Panc1 (cell line): Measurements from ENCODE around the gene MYO5B. TPM values are rescaled to one million over a fixed set of nuclear protein-coding genes. Genes with fewer than 3 reads are reported as not detected.

Experiments used
- ATAC-seq: fragments of 200-7000 bp; cut with Tn5 transposase; 2 replicates; pipeline ENCODE4 v1.9.1; 2020; ENCODE audit warnings: mild to moderate bottlenecking, moderate library complexity
- BruUV-seq: library from RNA; stranded (reverse); fragments of 400-500 nt; replicated peaks from 2 replicates; lab custom pipeline; 2021; lab: Mats Ljungman, UMichigan
- CTCF ChIA-PET: fragments of 300-600 bp; sonication (Branson Sonifier 250); formaldehyde crosslinking; loops from one replicate; lab custom pipeline; 2022; ENCODE audit warnings: antibody characterized with exemption; lab: Charles Lee
- POLR2A ChIA-PET: fragments of 300-600 bp; sonication (Branson Sonifier 250); formaldehyde crosslinking; loops from one replicate; lab custom pipeline; 2022; ENCODE audit warnings: antibody characterized with exemption; lab: Charles Lee
- DNase-seq: peaks from one replicate; pipeline ENCODE4 v3.0.0-alpha.2; 2010; ENCODE audit warnings: low read depth, low spot score
- H3K27ac ChIP-seq: 2 replicates; pipeline ENCODE4 v1.5.1; 2011; ENCODE audit warnings: mild to moderate bottlenecking, low read length, inconsistent platforms
- H3K27me3 ChIP-seq: fragments of 200-500 bp; sonication (Bioruptor generic); 2 replicates; pipeline ENCODE4 v1.6.0; 2014; ENCODE audit warnings: low read length, inconsistent platforms; ENCODE audit not compliant: control insufficient read depth, insufficient read depth
- H3K36me3 ChIP-seq: fragments of 200-500 bp; sonication (Bioruptor generic); 2 replicates; pipeline ENCODE4 v1.5.1; 2014; ENCODE audit warnings: inconsistent platforms, mild to moderate bottlenecking, low read length, moderate library complexity; ENCODE audit not compliant: control insufficient read depth, insufficient read depth
- H3K4me1 ChIP-seq: 2 replicates; pipeline ENCODE4 v1.5.1; 2011; ENCODE audit warnings: inconsistent platforms, mild to moderate bottlenecking, low read length, moderate library complexity; ENCODE audit not compliant: control insufficient read depth, insufficient read depth
- H3K4me3 ChIP-seq, 2 experiments: 2 replicates each; pipeline ENCODE4 v1.5.1; 2011 to 2012; ENCODE audit warnings: low read depth in 2 of 2, low read length in 2 of 2, mild to moderate bottlenecking in 2 of 2, inconsistent platforms in 1 of 2, moderate library complexity in 1 of 2
- H3K9me3 ChIP-seq: fragments of 200-500 bp; sonication (Bioruptor generic); 2 replicates; pipeline ENCODE4 v1.5.1; 2014; ENCODE audit warnings: low read depth, mild to moderate bottlenecking, inconsistent platforms, low read length, moderate library complexity; ENCODE audit not compliant: control insufficient read depth, insufficient read depth
- POLR2AphosphoS5 ChIP-seq: IDR thresholded peaks from 2 replicates; pipeline ENCODE4 v1.6.1; 2012; ENCODE audit warnings: mild to moderate bottlenecking, low read depth, low read length, moderate library complexity
- SIN3A ChIP-seq: IDR thresholded peaks from 2 replicates; pipeline ENCODE4 v1.6.1; 2012; ENCODE audit warnings: low read depth, mild to moderate bottlenecking, low read length, moderate library complexity, borderline replicate concordance; ENCODE audit not compliant: insufficient read depth
- TCF7L2 ChIP-seq: IDR thresholded peaks from 2 replicates; pipeline ENCODE4 v1.6.1; 2011; ENCODE audit warnings: mild to moderate bottlenecking, low read depth, low read length, inconsistent platforms
- in situ Hi-C: cut with HindIII; loops from 2 replicates; pipeline ENCODE4 v1.10.0; 2016; ENCODE audit warnings: low sequenced_read_pairs, low pct_unique_long_range_greater_than_20kb
- intact Hi-C: fragments of 100-400 bp; cut with micrococcal nuclease; formaldehyde crosslinking; loops from one replicate; pipeline ENCODE4 v1.10.0; 2022; ENCODE audit not compliant: unreplicated experiment
- total RNA-seq: library from RNA; stranded (reverse); gene quantifications from one replicate; pipeline ENCODE4 v1.2.1, GENCODE V29; 2021; ENCODE audit not compliant: unreplicated experiment
- TF ChIP-seq, protein P1 (sequence below), 2 experiments: IDR thresholded peaks; 2 replicates each; pipeline ENCODE4 v1.6.1; 2011 to 2012; ENCODE audit warnings: low read depth in 2 of 2, control low read depth in 1 of 2, low read length in 1 of 2, mild to moderate bottlenecking in 1 of 2, moderate library complexity in 1 of 2; ENCODE audit not compliant: insufficient read depth in 1 of 2
- TF ChIP-seq, protein P2 (sequence below): fragments of 450-650 bp; IDR thresholded peaks from 2 replicates; pipeline ENCODE4 v1.5.1; 2017; ENCODE audit warnings: mild to moderate bottlenecking

The MYO5B gene
- total RNA-seq, 1 experiment from 2014 or later, result 0.31 TPM

DNA sequence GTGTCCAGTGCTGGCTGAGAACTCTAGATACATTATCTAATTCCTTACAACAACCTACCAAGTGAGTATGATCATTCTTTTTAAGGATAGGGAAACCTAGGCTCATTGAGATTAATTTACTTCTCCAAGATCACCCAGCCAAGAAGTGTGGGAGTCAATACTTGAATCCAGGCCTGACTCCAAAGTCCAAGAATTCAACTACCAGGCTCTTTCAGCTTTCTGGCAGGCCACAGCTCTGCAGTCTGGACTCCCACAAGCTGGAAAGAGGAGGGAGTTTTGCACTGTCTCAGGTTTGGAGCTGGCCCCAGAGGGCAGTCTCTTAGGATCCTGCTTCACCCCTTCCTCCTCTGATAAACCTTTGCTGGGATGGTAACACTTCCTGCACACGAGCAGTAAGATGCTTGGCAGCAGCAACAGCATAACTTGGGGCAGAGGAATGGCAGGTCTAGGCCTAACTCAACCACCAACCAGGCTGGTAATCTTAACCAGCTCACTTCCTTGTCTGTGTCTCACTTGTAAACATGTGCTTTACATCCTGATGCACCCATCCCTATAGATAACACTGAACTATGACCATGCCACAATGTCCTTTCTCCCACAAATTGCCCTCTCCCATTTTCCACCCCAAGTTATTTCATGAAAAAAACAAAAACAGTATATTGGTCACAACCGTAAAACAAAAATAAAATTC, 270.5 kb downstream of the MYO5B start:
- Histone ChIP-seq H3K36me3 (no peaks in the 10 kb centered on the region), H3K27me3 (peaks cover 2% of the 10 kb centered on the region), H3K4me1 (no peaks in the 10 kb centered on the region), H3K9me3 (no peaks in the 10 kb centered on the region), H3K27ac (no peak overlapping the region), H3K4me3 (no peak overlapping the region)
- no peak for TF ChIP-seq POLR2AphosphoS5
- TF ChIP-seq SIN3A, result no peak
- TF ChIP-seq, protein P1, sequence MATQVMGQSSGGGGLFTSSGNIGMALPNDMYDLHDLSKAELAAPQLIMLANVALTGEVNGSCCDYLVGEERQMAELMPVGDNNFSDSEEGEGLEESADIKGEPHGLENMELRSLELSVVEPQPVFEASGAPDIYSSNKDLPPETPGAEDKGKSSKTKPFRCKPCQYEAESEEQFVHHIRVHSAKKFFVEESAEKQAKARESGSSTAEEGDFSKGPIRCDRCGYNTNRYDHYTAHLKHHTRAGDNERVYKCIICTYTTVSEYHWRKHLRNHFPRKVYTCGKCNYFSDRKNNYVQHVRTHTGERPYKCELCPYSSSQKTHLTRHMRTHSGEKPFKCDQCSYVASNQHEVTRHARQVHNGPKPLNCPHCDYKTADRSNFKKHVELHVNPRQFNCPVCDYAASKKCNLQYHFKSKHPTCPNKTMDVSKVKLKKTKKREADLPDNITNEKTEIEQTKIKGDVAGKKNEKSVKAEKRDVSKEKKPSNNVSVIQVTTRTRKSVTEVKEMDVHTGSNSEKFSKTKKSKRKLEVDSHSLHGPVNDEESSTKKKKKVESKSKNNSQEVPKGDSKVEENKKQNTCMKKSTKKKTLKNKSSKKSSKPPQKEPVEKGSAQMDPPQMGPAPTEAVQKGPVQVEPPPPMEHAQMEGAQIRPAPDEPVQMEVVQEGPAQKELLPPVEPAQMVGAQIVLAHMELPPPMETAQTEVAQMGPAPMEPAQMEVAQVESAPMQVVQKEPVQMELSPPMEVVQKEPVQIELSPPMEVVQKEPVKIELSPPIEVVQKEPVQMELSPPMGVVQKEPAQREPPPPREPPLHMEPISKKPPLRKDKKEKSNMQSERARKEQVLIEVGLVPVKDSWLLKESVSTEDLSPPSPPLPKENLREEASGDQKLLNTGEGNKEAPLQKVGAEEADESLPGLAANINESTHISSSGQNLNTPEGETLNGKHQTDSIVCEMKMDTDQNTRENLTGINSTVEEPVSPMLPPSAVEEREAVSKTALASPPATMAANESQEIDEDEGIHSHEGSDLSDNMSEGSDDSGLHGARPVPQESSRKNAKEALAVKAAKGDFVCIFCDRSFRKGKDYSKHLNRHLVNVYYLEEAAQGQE (IDR thresholded peaks at IDR 0.05; ENCODE audit: insufficient read depth in 1 of 2, low read depth in 2 of 2, low read length in 1 of 2), result no peak
- CTCF ChIA-PET, result no interaction called here
- in situ Hi-C loops (no loop called here), intact Hi-C loops (no loop called here)
- ATAC-seq (no peak), DNase-seq (no peak)
- BruUV-seq, result no TSS peak
- POLR2A ChIA-PET, result interaction anchor here (0.6 kb wide), 1 partner anchor 593 kb away, joined by 3 read pairs; no protein-coding TSS in a partner anchor

DNA sequence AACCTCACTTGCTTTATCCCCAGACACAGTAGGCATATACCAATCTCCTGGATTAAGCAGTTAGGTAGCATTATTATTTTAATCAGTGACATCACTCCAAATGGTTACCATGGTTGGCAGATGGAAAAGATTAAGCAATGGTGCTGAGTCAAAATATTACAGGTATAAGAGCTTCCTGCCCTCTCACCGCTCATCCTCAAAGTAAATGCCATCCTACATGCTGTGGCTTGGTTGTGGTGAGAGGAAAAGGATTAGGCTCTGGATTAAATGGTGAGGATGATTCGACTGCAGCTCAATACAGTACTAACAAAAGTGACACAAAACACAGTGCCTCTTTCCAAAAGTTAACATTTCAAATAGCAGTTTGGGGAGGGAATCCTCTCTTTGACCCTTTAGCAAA, 272.7 kb downstream of the MYO5B start:
- POLR2A ChIA-PET, result no interaction called here
- no peak for ATAC-seq

More for the DNA sequence above, 272.7 kb downstream of the MYO5B start:
- in situ Hi-C loops (no loop called here), intact Hi-C loops (no loop called here)
- no peaks in the 10 kb centered on the region for H3K9me3 ChIP-seq
- no peak overlapping the region for H3K4me3 ChIP-seq
- H3K27me3 ChIP-seq, result peaks cover 4% of the 10 kb centered on the region
- H3K27ac ChIP-seq, result no peak overlapping the region
- CTCF ChIA-PET, result no interaction called here
- BruUV-seq, result no TSS peak
- TF ChIP-seq SIN3A, result no peak
- TF ChIP-seq, protein P1 (IDR thresholded peaks at IDR 0.05; ENCODE audit: insufficient read depth in 1 of 2, low read depth in 2 of 2, low read length in 1 of 2), result no peak
- no peak for TF ChIP-seq POLR2AphosphoS5
- TF ChIP-seq, protein P2, sequence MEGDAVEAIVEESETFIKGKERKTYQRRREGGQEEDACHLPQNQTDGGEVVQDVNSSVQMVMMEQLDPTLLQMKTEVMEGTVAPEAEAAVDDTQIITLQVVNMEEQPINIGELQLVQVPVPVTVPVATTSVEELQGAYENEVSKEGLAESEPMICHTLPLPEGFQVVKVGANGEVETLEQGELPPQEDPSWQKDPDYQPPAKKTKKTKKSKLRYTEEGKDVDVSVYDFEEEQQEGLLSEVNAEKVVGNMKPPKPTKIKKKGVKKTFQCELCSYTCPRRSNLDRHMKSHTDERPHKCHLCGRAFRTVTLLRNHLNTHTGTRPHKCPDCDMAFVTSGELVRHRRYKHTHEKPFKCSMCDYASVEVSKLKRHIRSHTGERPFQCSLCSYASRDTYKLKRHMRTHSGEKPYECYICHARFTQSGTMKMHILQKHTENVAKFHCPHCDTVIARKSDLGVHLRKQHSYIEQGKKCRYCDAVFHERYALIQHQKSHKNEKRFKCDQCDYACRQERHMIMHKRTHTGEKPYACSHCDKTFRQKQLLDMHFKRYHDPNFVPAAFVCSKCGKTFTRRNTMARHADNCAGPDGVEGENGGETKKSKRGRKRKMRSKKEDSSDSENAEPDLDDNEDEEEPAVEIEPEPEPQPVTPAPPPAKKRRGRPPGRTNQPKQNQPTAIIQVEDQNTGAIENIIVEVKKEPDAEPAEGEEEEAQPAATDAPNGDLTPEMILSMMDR, result no peak
- TF ChIP-seq TCF7L2, result no peak
- H3K36me3 ChIP-seq, result no peaks in the 10 kb centered on the region
- DNase-seq, result no peak
- H3K4me1 ChIP-seq, result no peaks in the 10 kb centered on the region
